ENCODE data around the gene OPCML.

OPCML gene

DNA sequence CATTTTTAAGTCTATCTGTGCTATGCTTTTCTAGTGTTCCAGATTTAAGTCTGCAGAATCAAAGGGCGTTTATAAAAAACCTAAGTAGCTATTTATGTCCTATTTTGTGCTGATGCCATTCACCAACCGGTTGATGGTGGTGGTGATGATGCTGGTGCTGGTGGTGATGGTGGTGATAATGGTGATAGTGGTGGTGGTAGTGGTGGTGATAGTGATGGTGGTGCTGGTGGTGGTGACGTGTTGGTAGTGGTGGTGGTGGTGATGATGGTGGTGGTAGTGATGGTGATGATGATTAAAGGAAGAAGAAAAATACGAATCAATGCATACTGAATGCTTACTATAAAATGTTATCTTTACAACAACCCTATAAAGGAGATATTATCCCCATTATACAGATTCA lies 178.2 kb downstream of the OPCML start:
- no peak for DNase-seq

- no peak for DNase-seq
Observed at GRCh38 chr11:133350045-133350444, 182.3 kb downstream of the OPCML start.

- no peak for DNase-seq
Observed at GRCh38 chr11:133347988-133348387, 184.3 kb downstream of the OPCML start.

DNA sequence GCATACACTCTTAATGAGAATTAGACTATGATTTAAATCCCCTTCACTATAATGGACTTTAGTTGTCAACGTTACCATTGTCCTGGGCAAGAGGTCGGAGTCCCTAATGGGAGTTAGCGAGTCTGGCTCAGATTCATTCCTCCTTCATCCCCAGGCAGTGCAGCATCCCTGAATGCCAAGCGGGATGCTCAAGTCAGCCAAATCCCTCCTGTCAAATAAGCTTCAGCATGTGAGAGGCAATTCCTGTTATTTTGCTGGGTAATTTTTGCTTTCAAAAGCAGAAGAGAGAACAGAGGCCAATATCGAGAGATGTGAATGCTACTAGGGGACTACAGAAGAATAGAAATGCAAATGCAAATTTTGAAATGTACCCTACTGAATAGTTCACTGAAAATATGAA lies 186.2 kb downstream of the OPCML start:
- DNase-seq, result no peak

DNA sequence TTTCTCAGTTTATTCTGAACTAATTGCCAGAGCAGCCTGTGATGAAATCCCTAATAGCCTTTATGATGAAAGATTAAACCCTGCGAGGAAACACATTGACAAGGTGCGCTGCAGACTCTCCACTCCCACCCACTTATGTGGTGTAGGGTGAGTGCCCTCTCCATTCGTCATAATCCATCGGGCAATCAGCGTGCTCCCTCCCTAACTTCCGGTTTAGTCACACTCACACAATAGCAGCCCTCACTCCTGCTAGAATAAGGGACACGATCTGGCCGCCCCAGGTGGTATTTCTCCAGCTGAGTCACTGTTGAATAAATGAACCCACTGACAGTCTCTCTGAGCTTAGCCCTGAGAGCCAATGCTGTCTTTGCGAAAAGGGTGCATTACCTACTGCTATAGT lies 188.3 kb downstream of the OPCML start:
- DNase-seq, result no peak

- no peak for DNase-seq
Observed at GRCh38 chr11:133339495-133340140, 192.7 kb downstream of the OPCML start.

GRCh38 chr11:133338588-133338987 lies 193.7 kb downstream of the OPCML start:
- DNase-seq, result no peak

DNA sequence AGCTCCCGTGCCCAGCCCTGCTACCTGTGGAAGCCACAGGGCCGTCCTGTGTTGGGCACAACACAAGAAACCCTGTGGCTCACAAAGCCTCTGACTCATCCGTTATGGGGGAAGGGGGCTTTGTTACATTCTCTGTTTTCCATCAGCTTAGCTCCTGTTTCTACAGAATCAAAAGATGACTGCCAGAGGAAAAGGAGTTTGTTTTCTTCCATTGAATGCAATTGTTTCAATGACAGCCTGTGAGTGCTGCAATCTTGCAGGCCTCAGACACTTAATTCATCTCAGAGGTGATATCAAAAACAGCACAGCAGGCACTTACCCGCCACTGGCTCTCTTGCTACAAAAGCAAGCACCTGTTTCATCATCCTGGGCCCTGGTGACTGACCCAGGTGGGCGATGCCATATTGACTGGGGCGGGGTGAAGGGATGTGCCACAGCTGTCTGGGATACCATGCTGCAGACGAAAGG lies 194.3 kb downstream of the OPCML start:
- no peak for DNase-seq

GRCh38 chr11:133337193-133337592 lies 195.1 kb downstream of the OPCML start:
- no peak for DNase-seq

DNA sequence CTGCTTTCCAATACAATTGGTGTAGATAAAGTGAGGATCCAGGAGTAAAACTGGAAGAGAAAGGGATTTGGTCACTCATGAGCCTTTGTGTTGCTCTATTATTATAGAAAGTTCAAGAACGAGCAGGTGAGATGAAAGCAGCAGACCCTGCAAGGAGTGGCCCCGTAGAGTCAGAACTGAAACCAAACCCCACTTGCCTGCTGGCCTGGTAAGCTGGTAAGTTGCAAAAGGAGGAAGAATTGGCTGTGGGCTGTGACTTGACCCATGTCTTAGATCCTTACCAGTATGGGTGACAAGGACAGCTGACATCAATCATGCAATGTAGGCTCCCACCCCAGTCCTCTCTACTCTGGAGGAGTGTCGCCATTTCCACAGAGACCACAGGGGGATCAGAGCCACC lies 201.3 kb downstream of the OPCML start:
- DNase-seq, result no peak

DNA sequence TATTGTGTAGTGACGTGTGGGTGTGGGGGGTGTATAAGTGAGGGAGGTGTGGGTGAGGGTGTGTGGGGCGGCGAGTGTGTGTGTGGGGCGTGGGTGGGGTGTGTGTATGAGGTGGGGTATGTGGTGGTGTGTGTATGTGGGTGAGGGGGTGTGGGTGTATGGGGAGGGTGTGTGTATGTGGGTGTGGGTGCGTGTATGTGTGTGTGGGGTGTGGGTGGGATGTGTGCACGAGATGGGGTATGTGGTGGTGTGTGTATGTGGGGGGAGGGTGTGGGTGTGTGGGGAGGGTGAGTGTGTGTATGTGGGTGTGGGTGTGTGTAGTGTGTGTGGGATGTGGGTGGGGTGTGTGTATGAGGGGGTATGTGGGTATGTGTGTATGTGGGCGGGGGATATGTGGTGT lies 205.5 kb downstream of the OPCML start:
- no peak for DNase-seq

DNA sequence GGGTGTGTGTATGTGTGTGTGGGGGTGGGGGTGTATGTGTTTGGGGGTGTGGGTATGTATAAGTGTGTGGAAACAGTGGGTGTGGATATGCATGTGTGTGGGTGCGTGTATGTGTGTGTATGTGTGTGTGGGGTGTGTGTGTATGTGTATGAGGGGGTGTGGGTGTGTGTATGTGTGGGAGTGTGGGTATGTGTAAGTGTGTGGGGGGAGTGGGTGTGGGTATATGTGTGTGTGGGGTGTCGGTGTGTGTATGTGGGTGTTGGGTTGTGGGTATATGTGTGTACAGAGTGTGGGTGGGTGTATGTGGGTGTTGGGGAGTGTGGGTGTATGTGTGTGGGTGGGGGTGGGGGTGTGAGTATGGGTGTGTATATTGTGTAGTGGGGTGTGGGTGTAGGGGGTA lies 206.0 kb downstream of the OPCML start:
- no peak for DNase-seq

GRCh38 chr11:133325711-133326110 lies 206.6 kb downstream of the OPCML start:
- DNase-seq, result no peak

DNA sequence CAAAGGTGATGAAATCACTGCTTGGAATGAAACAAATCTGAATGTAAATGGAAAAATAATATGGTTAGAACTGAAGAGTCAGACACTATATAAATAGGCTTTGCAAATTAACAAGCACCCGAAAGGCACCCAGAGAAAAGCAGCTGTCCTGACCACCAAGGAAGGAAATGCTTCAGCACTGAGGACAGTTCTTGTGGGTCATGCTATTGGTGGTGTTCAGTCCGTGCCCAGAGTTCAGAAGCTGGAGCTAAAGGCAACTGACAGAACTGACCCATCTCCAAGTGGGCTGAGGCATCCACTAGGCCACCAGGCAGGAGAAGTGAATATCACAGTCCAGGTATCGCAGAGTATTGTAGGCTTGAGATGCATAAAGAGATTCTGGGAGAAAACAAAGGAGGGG lies 208.9 kb downstream of the OPCML start:
- no peak for DNase-seq

DNA sequence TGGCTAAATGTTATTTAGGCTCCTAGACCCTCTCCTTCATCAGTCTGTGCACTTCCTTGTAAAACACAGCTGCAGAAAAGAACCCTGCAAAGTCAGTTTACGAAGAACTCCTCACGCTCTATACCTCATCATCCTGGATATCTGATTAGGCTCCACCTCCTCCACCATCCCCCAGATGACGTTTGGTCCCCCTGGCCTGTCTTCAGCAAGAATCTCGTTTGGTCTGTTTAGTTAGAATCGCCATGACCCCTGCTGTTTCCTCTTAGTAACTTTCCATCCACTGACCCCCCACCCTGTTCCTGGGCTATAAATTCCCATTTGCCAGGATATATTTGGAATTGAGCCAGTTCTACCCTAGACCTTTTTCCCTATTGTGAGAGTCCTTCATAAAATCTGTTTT lies 214.1 kb downstream of the OPCML start:
- DNase-seq, result no peak

- DNase-seq, result no peak
Observed at GRCh38 chr11:133311230-133311629, 221.1 kb downstream of the OPCML start.

DNA sequence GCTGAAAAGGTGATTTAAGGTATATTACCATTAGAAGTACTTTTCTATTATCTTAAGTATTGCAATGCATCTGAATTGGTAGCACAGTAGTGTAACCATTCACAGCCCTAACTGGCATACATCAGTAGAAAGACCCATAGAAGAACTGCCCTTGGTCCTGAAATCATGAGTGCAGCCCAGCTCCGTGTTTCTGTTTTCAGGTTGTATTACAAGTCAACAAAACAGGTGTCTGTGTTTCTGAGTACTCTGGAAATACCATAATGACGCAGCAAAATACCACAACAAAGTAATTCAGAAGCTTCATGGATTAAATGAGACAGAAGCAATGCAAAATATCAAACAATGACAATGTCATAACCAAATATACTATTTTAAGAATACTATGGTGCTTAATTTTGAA lies 226.3 kb downstream of the OPCML start:
- DNase-seq, result no peak

DNA sequence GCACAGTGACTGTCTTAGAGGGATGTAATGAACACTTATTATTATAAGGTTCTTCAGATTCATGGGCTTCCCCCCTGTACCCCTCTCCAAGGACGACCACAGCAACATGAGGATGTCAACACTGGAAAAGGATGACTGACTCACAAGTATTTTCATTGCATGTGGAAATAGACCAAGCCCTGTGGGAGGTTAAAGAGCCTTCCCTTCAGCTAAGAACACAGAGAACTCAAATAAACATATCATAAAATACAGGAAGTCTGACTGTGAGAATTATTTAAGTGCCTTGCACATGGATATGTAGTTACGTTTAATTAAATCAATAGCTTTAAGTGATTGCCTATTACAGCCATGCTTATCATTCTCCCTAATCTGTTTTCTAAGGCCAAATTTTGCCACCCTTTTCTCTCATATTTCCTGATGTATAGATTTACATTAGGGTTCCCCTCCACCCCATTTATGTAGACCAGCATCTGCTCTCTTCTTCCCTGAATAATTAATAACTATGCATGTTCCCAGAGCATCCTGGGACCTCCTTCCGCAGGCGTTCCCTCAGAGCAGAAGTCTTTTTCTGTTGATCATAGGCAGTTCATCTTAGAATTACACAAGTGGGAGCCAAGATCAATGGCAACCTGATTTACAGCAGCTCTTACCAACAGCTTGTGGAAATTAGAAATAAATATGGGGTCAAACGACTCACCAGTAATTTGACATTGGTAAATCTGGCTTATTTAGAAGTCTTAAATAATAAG lies 226.9 kb downstream of the OPCML start:
- DNase-seq, result no peak

DNA sequence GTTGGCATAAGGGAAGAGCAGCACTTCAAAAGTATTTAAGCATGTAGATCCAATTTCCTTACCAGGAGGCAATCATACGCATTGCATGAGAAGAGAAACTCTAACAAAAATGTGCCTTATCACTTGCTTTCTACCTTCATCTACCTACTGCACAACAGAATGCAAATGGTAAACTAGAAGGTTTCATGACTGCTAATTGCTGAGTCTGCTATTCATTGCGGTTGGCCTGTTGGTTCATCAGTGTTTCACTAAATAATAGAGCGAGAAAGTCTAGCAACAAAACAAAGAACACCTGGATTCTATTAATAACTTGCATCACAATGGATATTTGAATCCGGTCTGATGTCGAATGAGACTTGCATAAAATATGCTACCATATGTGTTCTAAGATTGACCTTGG lies 229.0 kb downstream of the OPCML start:
- DNase-seq, result no peak

DNA sequence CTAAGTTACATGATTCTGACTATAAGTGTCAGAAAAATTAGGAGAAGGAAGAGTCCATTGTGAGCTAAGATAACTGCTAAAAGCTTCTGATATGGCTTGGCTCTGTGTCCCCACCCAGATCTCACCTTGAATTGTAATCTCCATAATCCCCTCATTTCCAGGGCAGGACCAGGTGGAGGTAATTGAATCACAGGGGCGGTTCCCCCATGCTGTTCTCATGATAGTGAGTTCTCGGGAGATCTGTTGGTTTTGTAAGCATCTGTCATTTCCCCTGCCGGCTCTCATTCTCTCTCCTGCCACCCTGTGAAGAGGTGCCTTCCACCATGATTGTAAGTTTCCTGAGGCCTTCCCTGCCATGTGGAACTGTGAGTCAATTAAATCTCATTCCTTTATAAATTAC lies 230.2 kb downstream of the OPCML start:
- no peak for DNase-seq

- DNase-seq, result no peak
Observed at GRCh38 chr11:133300666-133301065, 231.6 kb downstream of the OPCML start.

GRCh38 chr11:133291780-133292179 lies 240.5 kb downstream of the OPCML start:
- no peak for DNase-seq

DNA sequence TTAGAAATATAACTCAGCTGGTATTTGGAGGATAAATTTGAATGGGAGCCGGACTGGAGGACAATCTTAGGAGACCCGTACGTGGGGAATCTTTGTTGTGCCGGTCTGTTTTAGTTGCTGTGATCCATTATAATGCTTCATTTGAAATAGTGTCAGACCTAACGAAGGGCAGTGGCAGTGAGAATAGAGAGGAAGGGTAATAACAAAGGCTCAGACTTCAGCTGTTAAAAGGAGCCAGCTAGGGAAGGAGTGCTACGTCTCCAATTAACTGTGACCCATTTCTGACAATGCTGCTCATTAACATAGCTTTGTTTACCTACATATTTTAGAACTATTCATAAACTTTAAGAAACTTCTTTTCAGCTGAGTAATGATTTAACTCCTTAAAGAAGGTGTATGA lies 246.9 kb downstream of the OPCML start:
- no peak for DNase-seq

DNA sequence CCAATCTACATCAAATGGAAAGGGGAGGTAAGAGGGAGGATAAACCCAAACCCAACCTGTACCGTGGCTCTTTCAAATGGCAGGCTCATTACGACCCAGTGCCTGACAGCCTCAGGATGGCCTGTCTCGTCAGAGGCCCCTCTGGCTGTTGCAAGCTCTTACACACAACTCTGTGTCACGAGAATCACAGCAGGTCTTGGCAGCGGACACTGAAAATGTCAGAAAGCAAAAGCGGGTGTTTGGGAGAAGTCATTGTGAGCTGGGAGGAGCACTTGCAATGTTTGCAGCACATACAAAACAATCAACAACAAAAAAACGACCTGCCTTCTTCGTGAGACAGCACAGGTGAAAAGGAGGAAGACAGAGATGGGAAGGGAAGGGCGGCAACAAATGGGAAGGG lies 248.1 kb downstream of the OPCML start:
- no peak for DNase-seq

DNA sequence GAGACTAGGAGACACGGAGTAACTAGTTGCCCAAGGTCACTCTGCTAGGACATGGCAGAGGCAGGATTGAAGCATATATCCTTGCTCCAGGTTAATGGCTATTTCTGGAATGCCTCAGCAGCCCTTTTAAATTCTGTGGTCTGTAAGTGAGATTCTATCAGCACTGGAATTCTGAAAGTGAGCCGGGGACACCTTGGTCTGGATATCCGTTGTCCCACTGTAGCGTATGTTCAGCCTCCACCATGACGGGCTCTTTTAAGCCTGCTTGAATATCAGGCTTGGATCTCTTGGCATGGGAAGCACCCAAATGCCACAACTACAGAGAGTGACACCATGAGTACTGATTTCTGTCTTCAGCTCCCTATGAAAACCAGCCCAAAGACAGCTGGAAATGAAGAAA lies 254.4 kb downstream of the OPCML start:
- DNase-seq, result no peak
